ENCODE results near the gene KCTD15.
"Not testable (repeated sequence)": the region's sequence is repeated elsewhere in the genome, so short reads cannot be mapped to it uniquely, and the experiment has no call there.

The KCTD15 gene

DNA sequence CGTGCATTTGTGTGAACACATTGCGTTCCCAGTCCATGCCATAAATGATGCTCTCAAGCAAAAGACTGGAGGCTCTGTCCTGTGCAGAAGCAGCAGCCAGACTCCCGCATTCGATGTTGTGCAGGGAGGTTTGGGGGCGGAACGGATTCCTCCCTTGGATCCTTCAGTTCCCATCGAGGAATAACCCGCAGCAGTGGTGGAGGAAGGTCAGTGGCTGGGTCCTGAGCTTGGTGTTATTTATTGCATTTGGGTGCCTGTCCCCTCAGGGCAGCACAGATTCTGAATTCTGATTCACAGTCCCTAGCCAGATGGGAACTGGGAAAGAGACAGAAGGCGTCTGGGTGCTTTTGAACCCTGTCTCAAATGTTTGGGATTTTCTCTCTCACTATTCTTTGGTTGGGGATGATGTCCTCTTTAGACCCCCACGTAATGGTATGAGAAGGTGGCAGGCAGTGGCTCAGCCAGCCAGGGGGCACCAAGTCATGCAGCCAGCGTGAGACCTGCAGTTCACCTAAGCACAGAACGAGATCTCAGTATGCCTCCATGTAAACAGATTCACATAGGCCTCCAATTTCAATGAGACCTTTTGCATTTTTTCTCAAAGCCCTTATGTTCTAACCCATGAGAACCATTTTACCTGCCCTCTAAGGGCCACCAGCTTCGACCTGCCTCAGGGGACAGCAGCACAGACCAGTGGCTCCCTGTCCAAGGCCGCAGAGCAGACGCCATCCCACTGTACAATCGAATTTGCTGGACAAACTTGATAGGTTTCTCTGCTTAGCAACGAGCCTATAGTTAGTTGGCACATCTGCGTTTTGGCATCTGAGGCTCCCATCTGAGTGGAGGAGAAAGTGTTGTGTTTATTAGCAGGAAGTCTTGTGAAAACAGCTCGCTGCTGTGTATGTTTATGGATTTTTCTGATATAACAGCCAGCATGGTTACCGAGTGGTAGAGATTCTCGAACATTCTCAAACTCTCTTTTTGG is 17.8 kb downstream of the KCTD15 start:
- TF ChIP-seq ZC3H10 (CRISPR knock-in tag; IDR thresholded peaks at IDR 0.05) (no peak), ARNTL (CRISPR knock-in tag; IDR thresholded peaks at IDR 0.05; ENCODE audit: borderline replicate concordance, low read depth) (no peak), RARB (CRISPR knock-in tag; IDR thresholded peaks at IDR 0.05) (no peak), ESRRG (CRISPR knock-in tag; IDR thresholded peaks at IDR 0.05) (no peak), CSDC2 (CRISPR knock-in tag; IDR thresholded peaks at IDR 0.05) (no peak), CSRNP3 (CRISPR knock-in tag; IDR thresholded peaks at IDR 0.05) (no peak), ZNF565 (CRISPR knock-in tag; conservative IDR thresholded peaks at IDR 0.05; ENCODE audit: low read depth) (no peak), ZFP3 (CRISPR knock-in tag; IDR thresholded peaks at IDR 0.05) (no peak), ISL1 (CRISPR knock-in tag; IDR thresholded peaks at IDR 0.05) (no peak), ZNF70 (CRISPR knock-in tag; IDR thresholded peaks at IDR 0.05) (no peak), BACH2 (CRISPR knock-in tag; IDR thresholded peaks at IDR 0.05; ENCODE audit: borderline replicate concordance) (no peak), PPARA (CRISPR knock-in tag; IDR thresholded peaks at IDR 0.05; ENCODE audit: borderline replicate concordance) (no peak), ZNF8 (CRISPR knock-in tag; IDR thresholded peaks at IDR 0.05) (no peak), TCF4 (CRISPR knock-in tag; IDR thresholded peaks at IDR 0.05; ENCODE audit: borderline replicate concordance) (no peak), ZFP30 (CRISPR knock-in tag; IDR thresholded peaks at IDR 0.05) (no peak), CREB5 (CRISPR knock-in tag; IDR thresholded peaks at IDR 0.05; ENCODE audit: low read depth) (no peak)
- TF ChIP-seq, protein P1, sequence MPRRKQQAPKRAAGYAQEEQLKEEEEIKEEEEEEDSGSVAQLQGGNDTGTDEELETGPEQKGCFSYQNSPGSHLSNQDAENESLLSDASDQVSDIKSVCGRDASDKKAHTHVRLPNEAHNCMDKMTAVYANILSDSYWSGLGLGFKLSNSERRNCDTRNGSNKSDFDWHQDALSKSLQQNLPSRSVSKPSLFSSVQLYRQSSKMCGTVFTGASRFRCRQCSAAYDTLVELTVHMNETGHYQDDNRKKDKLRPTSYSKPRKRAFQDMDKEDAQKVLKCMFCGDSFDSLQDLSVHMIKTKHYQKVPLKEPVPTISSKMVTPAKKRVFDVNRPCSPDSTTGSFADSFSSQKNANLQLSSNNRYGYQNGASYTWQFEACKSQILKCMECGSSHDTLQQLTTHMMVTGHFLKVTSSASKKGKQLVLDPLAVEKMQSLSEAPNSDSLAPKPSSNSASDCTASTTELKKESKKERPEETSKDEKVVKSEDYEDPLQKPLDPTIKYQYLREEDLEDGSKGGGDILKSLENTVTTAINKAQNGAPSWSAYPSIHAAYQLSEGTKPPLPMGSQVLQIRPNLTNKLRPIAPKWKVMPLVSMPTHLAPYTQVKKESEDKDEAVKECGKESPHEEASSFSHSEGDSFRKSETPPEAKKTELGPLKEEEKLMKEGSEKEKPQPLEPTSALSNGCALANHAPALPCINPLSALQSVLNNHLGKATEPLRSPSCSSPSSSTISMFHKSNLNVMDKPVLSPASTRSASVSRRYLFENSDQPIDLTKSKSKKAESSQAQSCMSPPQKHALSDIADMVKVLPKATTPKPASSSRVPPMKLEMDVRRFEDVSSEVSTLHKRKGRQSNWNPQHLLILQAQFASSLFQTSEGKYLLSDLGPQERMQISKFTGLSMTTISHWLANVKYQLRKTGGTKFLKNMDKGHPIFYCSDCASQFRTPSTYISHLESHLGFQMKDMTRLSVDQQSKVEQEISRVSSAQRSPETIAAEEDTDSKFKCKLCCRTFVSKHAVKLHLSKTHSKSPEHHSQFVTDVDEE (CRISPR knock-in tag; IDR thresholded peaks at IDR 0.05): no peak
- TF ChIP-seq, protein P2, sequence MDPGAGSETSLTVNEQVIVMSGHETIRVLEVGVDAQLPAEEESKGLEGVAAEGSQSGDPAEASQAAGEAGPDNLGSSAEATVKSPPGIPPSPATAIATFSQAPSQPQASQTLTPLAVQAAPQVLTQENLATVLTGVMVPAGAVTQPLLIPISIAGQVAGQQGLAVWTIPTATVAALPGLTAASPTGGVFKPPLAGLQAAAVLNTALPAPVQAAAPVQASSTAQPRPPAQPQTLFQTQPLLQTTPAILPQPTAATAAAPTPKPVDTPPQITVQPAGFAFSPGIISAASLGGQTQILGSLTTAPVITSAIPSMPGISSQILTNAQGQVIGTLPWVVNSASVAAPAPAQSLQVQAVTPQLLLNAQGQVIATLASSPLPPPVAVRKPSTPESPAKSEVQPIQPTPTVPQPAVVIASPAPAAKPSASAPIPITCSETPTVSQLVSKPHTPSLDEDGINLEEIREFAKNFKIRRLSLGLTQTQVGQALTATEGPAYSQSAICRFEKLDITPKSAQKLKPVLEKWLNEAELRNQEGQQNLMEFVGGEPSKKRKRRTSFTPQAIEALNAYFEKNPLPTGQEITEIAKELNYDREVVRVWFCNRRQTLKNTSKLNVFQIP (CRISPR knock-in tag; IDR thresholded peaks at IDR 0.05; ENCODE audit: borderline replicate concordance, low read depth): no peak
- no peak; the same call in 2 of the 3 replicates for ATAC-seq

DNA sequence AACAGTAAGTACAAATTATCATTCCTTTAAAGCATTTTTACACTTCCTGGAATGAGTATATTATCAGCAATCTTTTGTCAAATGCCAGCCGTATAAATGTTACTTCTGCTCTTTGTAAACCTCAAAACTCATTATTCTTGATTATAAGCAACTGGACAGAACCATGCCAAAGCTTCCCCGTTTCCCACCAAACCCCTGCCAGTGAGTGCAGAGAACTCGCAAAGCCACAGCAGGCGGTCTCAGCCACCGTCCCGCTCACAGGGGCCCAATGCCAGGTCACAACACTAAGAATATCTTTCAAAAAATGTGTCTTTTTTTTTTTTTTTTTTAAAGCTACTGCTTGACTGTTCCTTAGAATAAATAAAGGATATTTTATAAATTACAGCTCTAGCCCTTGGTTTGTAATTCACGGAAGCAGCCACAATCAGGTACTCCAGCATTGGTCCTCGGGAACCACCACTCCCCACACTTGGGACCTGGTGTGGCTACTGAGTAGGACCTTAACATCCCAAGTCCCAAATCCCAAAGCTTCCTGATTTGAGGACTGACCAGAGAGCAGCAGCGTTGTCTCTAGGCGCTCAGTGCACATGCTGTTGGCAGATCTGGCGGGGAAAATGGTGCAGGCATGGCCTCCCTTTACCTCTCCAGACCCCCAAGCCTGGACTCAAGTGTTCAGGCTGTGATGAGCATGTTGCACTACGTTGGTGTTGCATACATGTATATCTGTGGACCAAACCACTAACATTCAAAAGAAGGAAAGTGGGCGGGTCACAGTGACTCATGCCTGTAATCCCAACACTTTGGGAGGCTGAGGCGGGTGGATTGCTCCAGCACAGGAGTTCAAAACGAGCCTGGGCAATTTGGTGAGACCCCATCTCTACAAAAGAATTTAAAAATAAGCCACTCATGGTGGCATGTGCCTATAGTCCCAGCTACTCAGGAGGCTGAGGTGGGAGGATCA is 19.0 kb downstream of the KCTD15 start:
- TF ChIP-seq CSDC2 (CRISPR knock-in tag; IDR thresholded peaks at IDR 0.05): no peak
- no peak for TF ChIP-seq ZFP3 (CRISPR knock-in tag; IDR thresholded peaks at IDR 0.05)
- TF ChIP-seq ARNTL (CRISPR knock-in tag; IDR thresholded peaks at IDR 0.05; ENCODE audit: borderline replicate concordance, low read depth): no peak
- no peak for ATAC-seq

- TF ChIP-seq OSR1 (CRISPR knock-in tag; IDR thresholded peaks at IDR 0.05) (no peak), ZNF70 (CRISPR knock-in tag; IDR thresholded peaks at IDR 0.05) (no peak), ZNF8 (CRISPR knock-in tag; IDR thresholded peaks at IDR 0.05) (no peak), TCF4 (CRISPR knock-in tag; IDR thresholded peaks at IDR 0.05; ENCODE audit: borderline replicate concordance) (no peak), ZFP30 (CRISPR knock-in tag; IDR thresholded peaks at IDR 0.05) (no peak), RARB (CRISPR knock-in tag; IDR thresholded peaks at IDR 0.05) (no peak), ZNF565 (CRISPR knock-in tag; conservative IDR thresholded peaks at IDR 0.05; ENCODE audit: low read depth) (no peak)
- ATAC-seq: no peak
Measured at GRCh38 chr19:33818411-33818810, 21.7 kb downstream of the KCTD15 start.

DNA sequence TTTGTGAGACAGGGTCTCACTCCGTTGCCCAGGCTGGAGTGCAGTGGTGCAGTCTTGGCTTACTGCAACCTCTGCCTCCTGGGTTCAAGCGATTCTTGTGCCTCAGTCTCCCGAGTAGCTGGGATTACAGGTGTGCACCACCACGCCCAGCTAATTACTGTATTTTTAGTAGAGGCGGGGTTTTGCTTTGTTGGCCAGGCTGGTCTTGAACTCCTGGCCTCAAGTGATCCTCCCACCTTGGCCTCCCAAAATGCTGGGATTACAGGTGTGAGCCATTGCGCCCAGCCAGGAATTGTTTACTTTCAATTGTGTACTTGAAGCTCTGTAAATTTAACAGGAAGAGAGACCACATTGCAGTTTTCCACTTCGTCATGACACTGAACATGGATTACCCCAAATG is 22.4 kb downstream of the KCTD15 start:
- ATAC-seq: not testable (repeated sequence)
